ENCODE measurements around the gene SLC37A4.

Gene SLC37A4

GRCh38 chr11:119029069-119029339, 1.7 kb downstream of the SLC37A4 start:
- no peak for TF ChIP-seq PAX5 (IDR thresholded peaks at IDR 0.05; ENCODE audit: insufficient read depth, low read length, severe bottlenecking)
- no peak for TF ChIP-seq TAF1 (IDR thresholded peaks at IDR 0.05; ENCODE audit: low read depth, low read length)
- DNase-seq (ENCODE audit: insufficient read length, low spot score) (no peak), FAIRE-seq (peak; percentile 57)

DNA sequence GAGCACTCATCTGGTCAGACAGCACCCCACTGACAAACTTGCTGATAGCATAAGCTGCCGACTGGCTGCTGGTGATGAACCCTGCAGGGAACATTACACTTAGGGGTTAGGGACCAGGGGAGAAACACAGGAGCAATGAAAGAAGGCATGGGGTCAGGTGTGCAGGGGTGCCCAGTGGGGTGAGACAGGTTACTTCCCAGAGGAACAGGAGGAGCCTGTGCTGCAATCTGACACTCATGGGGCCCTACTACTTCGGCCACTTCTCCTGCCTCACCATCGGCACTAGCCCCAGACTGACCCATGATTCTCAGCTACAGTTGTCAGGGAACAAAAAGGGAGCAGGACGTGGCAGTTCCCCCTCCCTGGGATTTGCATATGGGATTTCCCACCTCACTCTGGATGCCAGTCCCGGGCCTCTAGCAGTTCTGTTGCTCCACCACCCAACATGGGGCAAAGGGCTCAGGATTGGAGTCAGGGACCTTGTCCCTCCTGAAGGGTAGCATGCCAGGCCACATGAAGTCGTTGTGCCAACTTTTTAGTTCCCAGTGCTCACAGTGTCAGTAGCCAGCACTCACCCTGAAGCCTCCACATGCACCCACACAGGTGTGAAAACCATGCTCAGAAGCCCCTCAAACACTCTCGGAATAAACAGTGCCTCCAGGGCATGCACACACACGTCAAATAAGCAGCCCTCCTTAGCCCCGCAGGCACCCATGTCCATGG, 2.2 kb downstream of the SLC37A4 start:
- no peak for DNase-seq (ENCODE audit: insufficient read length, low spot score)
- TF ChIP-seq PAX5 (IDR thresholded peaks at IDR 0.05; ENCODE audit: insufficient read depth, low read length, severe bottlenecking) = no peak
- TF ChIP-seq POLR2A (IDR thresholded peaks at IDR 0.05; ENCODE audit: low read depth, low read length) = no peak
- TF ChIP-seq SPI1 (IDR thresholded peaks at IDR 0.05; ENCODE audit: low read depth, low read length) = no peak
- TF ChIP-seq POU2F2 (IDR thresholded peaks at IDR 0.05; ENCODE audit: low read depth, low read length) = no peak
- no peak for TF ChIP-seq POLR2AphosphoS5 (IDR thresholded peaks at IDR 0.05; ENCODE audit: low read depth, low read length)
- TF ChIP-seq TAF1 (IDR thresholded peaks at IDR 0.05; ENCODE audit: low read depth, low read length) = no peak
- FAIRE-seq = no peak

DNA sequence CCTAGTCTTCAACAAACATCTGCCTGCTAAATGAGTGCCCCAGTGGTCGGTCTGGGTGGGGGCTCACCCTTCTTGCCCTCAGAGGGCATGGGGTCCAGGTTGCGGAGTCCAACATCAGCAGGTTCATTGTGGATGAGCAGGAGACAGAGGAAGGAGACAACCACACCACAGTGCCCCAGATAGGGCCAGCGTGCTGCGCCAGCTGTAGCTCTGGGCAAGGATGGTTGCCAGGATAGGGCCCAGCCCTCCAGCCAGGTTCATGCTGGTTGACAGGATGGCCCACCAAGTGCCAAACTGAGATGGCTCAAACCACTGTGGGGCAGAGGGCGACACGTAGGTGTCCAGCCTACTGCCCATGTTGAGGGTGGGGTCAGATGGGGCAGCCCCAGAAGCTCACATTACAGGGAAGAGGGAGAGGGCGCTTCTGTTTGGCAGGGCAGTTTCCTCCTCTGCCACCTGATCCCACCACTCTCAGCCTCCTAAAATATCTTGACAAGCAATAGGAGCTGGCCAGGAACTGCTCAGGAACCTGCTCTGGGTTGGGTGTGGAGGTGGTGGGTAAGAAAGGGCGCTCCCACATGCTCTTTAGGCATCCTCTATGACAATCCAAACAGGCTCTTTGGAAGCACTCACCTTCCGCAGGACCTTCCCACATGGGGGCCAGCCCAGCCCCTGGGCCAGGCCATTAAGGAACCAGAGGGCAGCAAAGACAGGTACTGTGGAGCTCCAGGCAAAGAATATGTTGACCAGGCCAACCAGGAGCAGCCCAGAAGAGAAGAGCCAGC, 2.9 kb downstream of the SLC37A4 start:
- TF ChIP-seq POLR2A (IDR thresholded peaks at IDR 0.05; ENCODE audit: low read depth, low read length) (no peak), POLR2AphosphoS5 (IDR thresholded peaks at IDR 0.05; ENCODE audit: low read depth, low read length) (no peak), PAX5 (IDR thresholded peaks at IDR 0.05; ENCODE audit: insufficient read depth, low read length, severe bottlenecking) (no peak), POU2F2 (IDR thresholded peaks at IDR 0.05; ENCODE audit: low read depth, low read length) (no peak), SPI1 (IDR thresholded peaks at IDR 0.05; ENCODE audit: low read depth, low read length) (no peak), TAF1 (IDR thresholded peaks at IDR 0.05; ENCODE audit: low read depth, low read length) (no peak)
- DNase-seq (ENCODE audit: insufficient read length, low spot score) (no peak), FAIRE-seq (no peak)

GRCh38 chr11:119026970-119027369, 3.7 kb downstream of the SLC37A4 start:
- TF ChIP-seq POLR2A (IDR thresholded peaks at IDR 0.05; ENCODE audit: low read depth, low read length) = no peak
- TF ChIP-seq POLR2AphosphoS5 (IDR thresholded peaks at IDR 0.05; ENCODE audit: low read depth, low read length) = no peak
- no peak for TF ChIP-seq TAF1 (IDR thresholded peaks at IDR 0.05; ENCODE audit: low read depth, low read length)
- no peak for TF ChIP-seq SPI1 (IDR thresholded peaks at IDR 0.05; ENCODE audit: low read depth, low read length)
- no peak for TF ChIP-seq POU2F2 (IDR thresholded peaks at IDR 0.05; ENCODE audit: low read depth, low read length)
- TF ChIP-seq PAX5 (IDR thresholded peaks at IDR 0.05; ENCODE audit: insufficient read depth, low read length, severe bottlenecking) = no peak
- no peak for DNase-seq (ENCODE audit: insufficient read length, low spot score)
- no peak for FAIRE-seq

- TF ChIP-seq PAX5 (IDR thresholded peaks at IDR 0.05; ENCODE audit: insufficient read depth, low read length, severe bottlenecking) (no peak), POLR2AphosphoS5 (IDR thresholded peaks at IDR 0.05; ENCODE audit: low read depth, low read length) (no peak), SPI1 (IDR thresholded peaks at IDR 0.05; ENCODE audit: low read depth, low read length) (no peak), POU2F2 (IDR thresholded peaks at IDR 0.05; ENCODE audit: low read depth, low read length) (no peak), TAF1 (IDR thresholded peaks at IDR 0.05; ENCODE audit: low read depth, low read length) (no peak), POLR2A (IDR thresholded peaks at IDR 0.05; ENCODE audit: low read depth, low read length) (no peak)
- DNase-seq (ENCODE audit: insufficient read length, low spot score) (no peak), FAIRE-seq (no peak)
These were observed 4.5 kb downstream of the SLC37A4 start for GRCh38 chr11:119025978-119026766.

- FAIRE-seq = no peak
- no peak for DNase-seq (ENCODE audit: insufficient read length, low spot score)
- TF ChIP-seq PAX5 (IDR thresholded peaks at IDR 0.05; ENCODE audit: insufficient read depth, low read length, severe bottlenecking) (no peak), POLR2AphosphoS5 (IDR thresholded peaks at IDR 0.05; ENCODE audit: low read depth, low read length) (no peak), POLR2A (IDR thresholded peaks at IDR 0.05; ENCODE audit: low read depth, low read length) (no peak), SPI1 (IDR thresholded peaks at IDR 0.05; ENCODE audit: low read depth, low read length) (no peak), TAF1 (IDR thresholded peaks at IDR 0.05; ENCODE audit: low read depth, low read length) (no peak), POU2F2 (IDR thresholded peaks at IDR 0.05; ENCODE audit: low read depth, low read length) (no peak)
These were observed 5.1 kb downstream of the SLC37A4 start for GRCh38 chr11:119025541-119025940.

- FAIRE-seq = no peak
- DNase-seq (ENCODE audit: insufficient read length, low spot score) = no peak
- TF ChIP-seq TAF1 (IDR thresholded peaks at IDR 0.05; ENCODE audit: low read depth, low read length) (no peak), POLR2A (IDR thresholded peaks at IDR 0.05; ENCODE audit: low read depth, low read length) (no peak; the same call in 1 of the 2 replicates), PAX5 (IDR thresholded peaks at IDR 0.05; ENCODE audit: insufficient read depth, low read length, severe bottlenecking) (no peak), POU2F2 (IDR thresholded peaks at IDR 0.05; ENCODE audit: low read depth, low read length) (no peak), POLR2AphosphoS5 (IDR thresholded peaks at IDR 0.05; ENCODE audit: low read depth, low read length) (no peak), SPI1 (IDR thresholded peaks at IDR 0.05; ENCODE audit: low read depth, low read length) (no peak)
These were observed 5.6 kb downstream of the SLC37A4 start for GRCh38 chr11:119025099-119025473.

GRCh38 chr11:119024430-119025098, 6.1 kb downstream of the SLC37A4 start:
- FAIRE-seq (no peak), DNase-seq (ENCODE audit: insufficient read length, low spot score) (no peak)
- no peak; the same call in 1 of the 2 replicates for TF ChIP-seq POLR2AphosphoS5 (IDR thresholded peaks at IDR 0.05; ENCODE audit: low read depth, low read length)
- TF ChIP-seq PAX5 (IDR thresholded peaks at IDR 0.05; ENCODE audit: insufficient read depth, low read length, severe bottlenecking) = no peak
- TF ChIP-seq TAF1 (IDR thresholded peaks at IDR 0.05; ENCODE audit: low read depth, low read length) = no peak
- no peak for TF ChIP-seq POLR2A (IDR thresholded peaks at IDR 0.05; ENCODE audit: low read depth, low read length)
- TF ChIP-seq SPI1 (IDR thresholded peaks at IDR 0.05; ENCODE audit: low read depth, low read length) = no peak
- no peak for TF ChIP-seq POU2F2 (IDR thresholded peaks at IDR 0.05; ENCODE audit: low read depth, low read length)
